Sigmoid colon (tissue), 7 donors: ENCODE measurements around the gene ZNF212. TPM values are rescaled to one million over a fixed set of nuclear protein-coding genes. Genes with fewer than 3 reads are reported as not detected.

Experiments used
- DNase-seq: peaks from one replicate; pipeline ENCODE4 v3.0.0-alpha.2; 2019
- H3K27ac ChIP-seq, 4 donors: fragments of 200-600 bp; sonication (generic); one replicate each; pipeline ENCODE4 v1.5.1; 2016 to 2019; ENCODE audit warnings: mild to moderate bottlenecking in 1 of 4
- H3K27me3 ChIP-seq, 3 donors: fragments of 200-600 bp; sonication (generic); one replicate each; pipeline ENCODE4 v1.5.1; 2019; ENCODE audit warnings: mild to moderate bottlenecking in 1 of 3
- H3K36me3 ChIP-seq, 4 donors: fragments of 200-600 bp; sonication (generic); one replicate each; pipeline ENCODE4 v1.5.1; 2016 to 2019
- H3K4me1 ChIP-seq, 4 donors: fragments of 200-600 bp; sonication (generic); one replicate each; pipeline ENCODE4 v1.5.1; 2017 to 2019
- H3K4me3 ChIP-seq, 4 donors: fragments of 200-600 bp; sonication (generic); one replicate each; pipeline ENCODE4 v1.5.1; 2017 to 2019; ENCODE audit warnings: mild to moderate bottlenecking in 2 of 4, moderate library complexity in 1 of 4
- H3K9me3 ChIP-seq, 4 donors: fragments of 200-600 bp in 3 of 4; sonication (generic) in 3 of 4; one replicate each; pipeline versions ENCODE4 v1.5.1 to v1.6.1; 2013 to 2019
- EP300 ChIP-seq, 4 donors: sonication (generic); formaldehyde crosslinking; IDR thresholded peaks; one replicate each; pipeline ENCODE4 v1.6.1; 2017; ENCODE audit warnings: antibody characterized with exemption in 4 of 4
- POLR2A ChIP-seq, 2 donors: fragments of 450-650 bp; IDR thresholded peaks; one replicate each; pipeline ENCODE4 v1.6.1; 2016; ENCODE audit warnings: antibody characterized with exemption in 2 of 2, mild to moderate bottlenecking in 2 of 2, moderate library complexity in 2 of 2
- POLR2AphosphoS5 ChIP-seq, 4 donors: sonication (generic); formaldehyde crosslinking; IDR thresholded peaks; one replicate each; pipeline ENCODE4 v1.6.1; 2017; ENCODE audit warnings: antibody characterized with exemption in 4 of 4
- WGBS, 2 donors: extraction: QIAGEN DNeasy Blood & Tissue Kit; methylation state at CpG; one replicate each; pipeline ENCODE4 v1.1.7; 2013; 5-methylcytosine and 5-hydroxymethylcytosine counted together
- intact Hi-C: fragments of 100-400 bp; cut with DNase I; formaldehyde crosslinking; loops from one replicate; pipeline ENCODE4 v1.15.1; 2023
- polyA plus RNA-seq, 3 donors: library from polyadenylated mRNA; stranded (reverse); fragments of 200-250 nt; gene quantifications; one replicate each; pipeline ENCODE4 v1.2.3, GENCODE V29; 2013
- total RNA-seq, 4 donors: library from RNA; depleted of rRNA; stranded (reverse); fragments of >200 nt; gene quantifications; one replicate each; pipeline ENCODE4 v1.1.0, GENCODE V29; 2016
- TF ChIP-seq, protein P1 (sequence below), 4 experiments: fragments of 450-650 bp in 3 of 4; fragments of 200-600 bp in 1 of 4; IDR thresholded peaks; one replicate each; pipeline ENCODE4 v1.5.1; 2016 to 2019; ENCODE audit warnings: antibody characterized with exemption in 4 of 4, mild to moderate bottlenecking in 3 of 4, moderate library complexity in 2 of 4
- donor health status: healthy with polysubstance abuse.
- donor health status: Bipolar disorder and iron deficiency.
- donor health status: healthy.

Gene ZNF212
- total and polyA plus RNA-seq, 7 donors: 4.1 to 13.6 (median 5.8) TPM

DNA sequence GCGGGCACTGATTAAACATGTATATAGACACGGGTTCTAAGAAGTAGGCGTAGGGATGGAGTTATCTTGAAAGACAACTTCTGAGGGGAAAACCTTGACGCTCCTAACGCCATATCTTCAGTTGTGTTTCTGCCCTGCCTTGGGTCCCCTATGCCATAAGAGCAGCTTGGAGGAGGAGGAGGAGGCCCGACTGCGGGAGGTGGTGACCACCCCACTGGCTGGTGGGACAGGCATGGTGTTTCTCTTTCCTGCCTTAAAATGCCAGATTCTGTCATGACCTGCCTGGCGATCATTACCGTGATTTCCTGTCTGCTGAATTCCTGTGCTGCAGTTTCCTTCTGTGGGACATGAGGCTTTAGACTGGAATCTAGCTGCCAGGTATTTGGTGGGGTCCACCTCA is 38.4 kb downstream of the ZNF212 start:
- WGBS, 2 donors: 97 to 98% methylated on average over 9 of the region's 9 CpGs
- Histone ChIP-seq H3K4me3 (no peak overlapping the region), H3K27me3 (no peaks in the 10 kb centered on the region), H3K27ac (no peak overlapping the region), H3K9me3 (no peaks in the 10 kb centered on the region), H3K4me1 (no peaks in the 10 kb centered on the region), H3K36me3 (peaks cover 7 to 85% (median 32%) of the 10 kb centered on the region in 4 donors)
- no peak for DNase-seq
- TF ChIP-seq, protein P1, sequence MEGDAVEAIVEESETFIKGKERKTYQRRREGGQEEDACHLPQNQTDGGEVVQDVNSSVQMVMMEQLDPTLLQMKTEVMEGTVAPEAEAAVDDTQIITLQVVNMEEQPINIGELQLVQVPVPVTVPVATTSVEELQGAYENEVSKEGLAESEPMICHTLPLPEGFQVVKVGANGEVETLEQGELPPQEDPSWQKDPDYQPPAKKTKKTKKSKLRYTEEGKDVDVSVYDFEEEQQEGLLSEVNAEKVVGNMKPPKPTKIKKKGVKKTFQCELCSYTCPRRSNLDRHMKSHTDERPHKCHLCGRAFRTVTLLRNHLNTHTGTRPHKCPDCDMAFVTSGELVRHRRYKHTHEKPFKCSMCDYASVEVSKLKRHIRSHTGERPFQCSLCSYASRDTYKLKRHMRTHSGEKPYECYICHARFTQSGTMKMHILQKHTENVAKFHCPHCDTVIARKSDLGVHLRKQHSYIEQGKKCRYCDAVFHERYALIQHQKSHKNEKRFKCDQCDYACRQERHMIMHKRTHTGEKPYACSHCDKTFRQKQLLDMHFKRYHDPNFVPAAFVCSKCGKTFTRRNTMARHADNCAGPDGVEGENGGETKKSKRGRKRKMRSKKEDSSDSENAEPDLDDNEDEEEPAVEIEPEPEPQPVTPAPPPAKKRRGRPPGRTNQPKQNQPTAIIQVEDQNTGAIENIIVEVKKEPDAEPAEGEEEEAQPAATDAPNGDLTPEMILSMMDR (IDR thresholded peaks at IDR 0.05): no peak
- TF ChIP-seq EP300 (IDR thresholded peaks at IDR 0.05): no peak
- TF ChIP-seq POLR2A (IDR thresholded peaks at IDR 0.05): no peak
- no peak for TF ChIP-seq POLR2AphosphoS5 (IDR thresholded peaks at IDR 0.05)
- intact Hi-C loops: no loop called here

DNA sequence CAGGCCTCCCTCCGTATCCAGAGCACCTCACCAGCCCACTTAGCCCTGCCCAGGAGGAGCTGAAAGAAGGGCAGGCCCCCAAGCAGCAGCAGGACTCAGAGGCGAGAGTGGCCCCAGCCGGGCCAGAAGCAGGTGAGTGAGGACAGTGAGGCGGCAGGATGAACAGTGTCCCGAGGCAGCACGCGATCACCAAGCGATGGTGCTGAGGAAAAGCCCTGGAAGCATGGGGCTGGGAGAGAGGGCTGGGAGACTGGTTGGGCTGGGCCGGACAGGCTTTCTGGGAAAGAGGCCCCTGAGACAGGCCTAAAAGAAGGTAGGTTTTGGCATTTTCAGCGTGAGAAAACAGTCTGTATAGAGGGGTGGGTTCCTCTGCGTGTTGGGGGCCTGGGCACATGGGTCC is 38.9 kb downstream of the ZNF212 start:
- no peaks in the 10 kb centered on the region for H3K27me3 ChIP-seq
- H3K4me1 ChIP-seq: no peaks in the 10 kb centered on the region
- no peaks in the 10 kb centered on the region for H3K9me3 ChIP-seq
- peaks cover 7 to 80% (median 30%) of the 10 kb centered on the region in 4 donors for H3K36me3 ChIP-seq
- no peak overlapping the region for H3K27ac ChIP-seq
- WGBS, 2 donors: 96 to 97% methylated on average over 11 of the region's 11 CpGs
- TF ChIP-seq POLR2AphosphoS5 (IDR thresholded peaks at IDR 0.05) (no peak), EP300 (IDR thresholded peaks at IDR 0.05) (no peak), POLR2A (IDR thresholded peaks at IDR 0.05) (no peak)
- TF ChIP-seq, protein P1 (IDR thresholded peaks at IDR 0.05): no peak
- DNase-seq: no peak
- intact Hi-C loops: no loop called here
- H3K4me3 ChIP-seq: no peak overlapping the region

DNA sequence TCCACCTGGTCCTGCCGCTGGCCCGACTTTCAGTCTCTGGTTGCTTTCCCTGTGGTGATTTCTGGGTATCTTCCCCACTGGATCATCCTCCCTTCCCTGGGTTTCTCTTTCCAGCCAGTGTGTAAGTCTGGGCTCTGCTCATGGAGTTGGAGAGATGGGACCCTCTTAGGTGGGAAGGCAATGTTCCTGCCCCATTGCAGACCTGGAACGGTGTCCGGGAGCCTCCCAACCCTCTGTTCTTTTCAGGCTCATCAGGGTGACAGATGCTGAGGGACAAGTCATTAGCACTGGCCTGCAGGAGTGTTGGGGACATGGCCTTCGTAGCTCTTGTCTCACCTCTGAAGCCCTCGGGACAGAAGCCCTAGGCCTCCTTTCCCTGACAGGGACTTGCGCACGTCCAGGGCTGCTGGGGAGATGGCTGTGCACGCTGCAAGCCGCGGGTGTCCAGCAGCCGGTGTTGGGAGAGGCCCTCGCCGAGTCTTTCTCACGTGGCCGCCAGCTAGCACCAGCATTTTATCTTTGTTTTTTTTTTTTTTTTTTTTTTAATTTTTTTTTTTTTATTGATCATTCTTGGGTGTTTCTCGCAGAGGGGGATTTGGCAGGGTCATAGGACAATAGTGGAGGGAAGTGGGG is 39.8 kb downstream of the ZNF212 start:
- intact Hi-C loops: no loop called here
- peaks cover 7 to 74% (median 28%) of the 10 kb centered on the region in 4 donors for H3K36me3 ChIP-seq
- DNase-seq: no peak

DNA sequence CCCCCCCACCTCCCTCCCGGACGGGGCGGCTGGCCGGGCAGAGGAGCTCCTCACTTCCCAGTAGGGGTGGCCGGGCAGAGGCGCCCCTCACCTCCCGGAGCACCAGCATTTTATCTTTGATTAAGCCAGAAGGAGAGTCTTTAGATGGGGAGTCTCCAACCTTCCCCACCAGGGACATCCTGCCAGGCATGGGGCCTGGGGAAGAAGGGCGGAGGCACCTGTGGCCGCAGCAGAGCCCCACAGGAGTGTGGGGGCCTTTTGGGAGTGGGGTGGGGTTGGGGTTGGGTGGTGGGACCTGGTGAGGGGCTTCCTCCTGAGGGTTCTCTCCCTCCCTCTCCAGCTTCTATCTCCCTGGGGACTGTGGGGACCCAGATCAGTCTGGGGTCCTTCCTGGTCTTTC is 40.7 kb downstream of the ZNF212 start:
- H3K27ac ChIP-seq: no peak overlapping the region

More for the DNA sequence above, 39.8 kb downstream of the ZNF212 start:
- H3K27me3 ChIP-seq: no peaks in the 10 kb centered on the region
- no peak for TF ChIP-seq POLR2AphosphoS5 (IDR thresholded peaks at IDR 0.05)
- no peak for TF ChIP-seq EP300 (IDR thresholded peaks at IDR 0.05)
- no peak overlapping the region for H3K27ac ChIP-seq
- no peaks in the 10 kb centered on the region for H3K9me3 ChIP-seq
- no peaks in the 10 kb centered on the region for H3K4me1 ChIP-seq
- H3K4me3 ChIP-seq: no peak overlapping the region
- WGBS, 2 donors: 94 to 97% methylated on average over 17 of the region's 17 CpGs

More for the DNA sequence above, 40.7 kb downstream of the ZNF212 start:
- no peak for DNase-seq
- H3K4me3 ChIP-seq: no peak overlapping the region
- H3K4me1 ChIP-seq: peaks cover 0 to 8% (median 0%) of the 10 kb centered on the region in 4 donors
- no peaks in the 10 kb centered on the region for H3K27me3 ChIP-seq
- 94 to 96% methylated on average over 9 of the region's 9 CpGs for WGBS, 2 donors
- peaks cover 7 to 67% (median 28%) of the 10 kb centered on the region in 4 donors for H3K36me3 ChIP-seq
- intact Hi-C loops: no loop called here
- H3K9me3 ChIP-seq: no peaks in the 10 kb centered on the region
- TF ChIP-seq EP300 (IDR thresholded peaks at IDR 0.05) (no peak), POLR2AphosphoS5 (IDR thresholded peaks at IDR 0.05) (no peak), POLR2A (IDR thresholded peaks at IDR 0.05) (no peak)
- TF ChIP-seq, protein P1 (IDR thresholded peaks at IDR 0.05): no peak
